Measurements from ENCODE around the gene HDHD2.
A peak's percentile ranks its signal among the peaks of the same experiment; 100 is the strongest.

Gene HDHD2

DNA sequence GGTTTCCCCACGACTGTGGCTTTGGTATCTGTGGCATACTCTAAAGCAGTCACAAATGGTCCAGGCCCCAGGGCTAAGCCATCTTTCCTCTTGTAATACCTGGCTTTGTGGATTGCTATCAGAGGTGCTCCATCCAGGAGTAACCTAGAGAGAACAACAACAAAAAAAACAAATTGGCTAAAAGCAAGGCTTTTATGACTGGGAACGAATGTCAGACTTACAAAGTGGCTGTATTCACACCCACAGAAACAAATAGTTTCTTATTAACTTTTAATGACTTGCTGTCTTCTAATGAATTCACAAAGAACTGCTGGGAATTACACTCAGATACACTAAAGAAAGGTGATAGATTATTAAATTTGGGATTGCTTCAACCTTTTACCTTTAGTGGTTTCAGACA lies 35.1 kb downstream of the HDHD2 start:
- H3K4me3 ChIP-seq (ENCODE audit: low read depth, low read length), result no peak overlapping the region
- no peak for TF ChIP-seq CTCF (conservative IDR thresholded peaks at IDR 0.05; ENCODE audit: low read depth, low read length)
- no peak for DNase-seq (ENCODE audit: low read depth)

DNA sequence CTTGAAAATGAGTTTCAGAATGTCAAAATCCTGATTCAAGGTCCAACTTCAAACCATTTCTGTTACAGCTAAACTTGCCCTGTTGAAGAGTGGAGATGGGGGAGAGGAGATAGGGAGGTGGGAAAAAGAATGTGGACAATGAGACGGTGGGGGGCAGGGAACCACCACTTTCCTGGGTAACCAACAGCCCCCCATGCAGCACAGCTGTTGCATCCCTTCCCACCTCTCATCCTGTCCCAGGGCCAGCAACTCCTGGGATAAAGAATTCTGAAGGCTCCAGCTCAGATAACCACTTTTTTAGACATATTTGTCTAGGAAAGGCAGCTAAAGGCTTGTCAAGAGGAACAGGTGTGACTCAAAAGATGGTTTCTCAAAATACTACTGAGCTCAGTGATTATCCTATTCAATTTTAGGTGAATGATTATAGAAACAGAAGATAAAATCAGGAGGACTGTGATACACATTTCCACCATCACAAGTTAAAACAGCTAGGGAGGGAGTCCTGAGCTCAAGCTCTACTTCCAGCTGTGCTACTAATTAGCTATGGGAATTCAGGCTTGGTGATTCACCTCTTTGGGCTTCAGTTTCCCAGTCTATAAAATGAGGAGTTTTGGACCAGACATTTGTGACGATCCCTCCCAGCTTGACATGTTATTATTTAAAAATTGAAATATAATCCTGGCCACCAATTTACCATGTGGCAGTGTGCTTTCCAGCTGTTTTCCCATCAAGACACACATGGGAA lies 36.3 kb downstream of the HDHD2 start:
- H3K4me3 ChIP-seq (ENCODE audit: low read depth, low read length), result no peak overlapping the region
- TF ChIP-seq CTCF (conservative IDR thresholded peaks at IDR 0.05; ENCODE audit: low read depth, low read length), result no peak
- DNase-seq (ENCODE audit: low read depth), result no peak

DNA sequence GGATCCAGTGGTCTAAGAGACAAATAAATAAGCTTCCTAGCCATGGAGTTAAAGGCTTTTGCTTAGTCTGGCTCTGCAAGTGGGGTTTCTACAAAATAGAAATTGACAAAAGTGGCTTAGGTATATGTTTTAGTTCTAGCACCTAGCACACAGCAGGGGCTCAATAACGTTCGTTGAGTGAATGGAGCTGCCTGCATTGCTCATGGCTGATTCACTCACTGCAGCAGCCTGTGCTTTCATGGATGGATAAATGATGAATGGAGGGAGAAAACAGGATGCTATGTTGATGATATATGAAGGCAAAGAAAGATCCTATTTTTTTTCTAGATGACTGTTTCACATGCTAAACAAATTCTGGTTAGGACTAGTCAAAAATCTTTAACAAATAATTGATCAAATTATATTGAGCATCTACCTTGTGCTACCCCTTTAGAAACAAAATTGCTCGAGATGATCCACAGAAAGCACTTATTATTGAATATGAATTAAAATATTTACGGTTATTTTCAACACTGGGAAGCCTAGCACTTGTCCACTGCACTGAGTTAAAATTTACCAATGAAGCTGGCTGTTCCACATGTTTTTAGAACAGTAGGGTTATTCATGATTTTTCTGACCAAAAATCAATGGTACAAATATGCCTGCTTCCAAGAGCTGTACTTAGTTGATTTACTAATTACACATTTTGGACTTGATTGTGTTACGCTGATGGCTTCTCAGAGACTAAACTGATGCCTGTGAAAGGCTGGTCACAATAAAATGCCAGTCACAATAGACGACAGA lies 39.6 kb downstream of the HDHD2 start:
- peak; percentile 10 for DNase-seq (ENCODE audit: low read depth)
- TF ChIP-seq CTCF (conservative IDR thresholded peaks at IDR 0.05; ENCODE audit: low read depth, low read length), result no peak
- H3K4me3 ChIP-seq (ENCODE audit: low read depth, low read length), result no peak overlapping the region

DNA sequence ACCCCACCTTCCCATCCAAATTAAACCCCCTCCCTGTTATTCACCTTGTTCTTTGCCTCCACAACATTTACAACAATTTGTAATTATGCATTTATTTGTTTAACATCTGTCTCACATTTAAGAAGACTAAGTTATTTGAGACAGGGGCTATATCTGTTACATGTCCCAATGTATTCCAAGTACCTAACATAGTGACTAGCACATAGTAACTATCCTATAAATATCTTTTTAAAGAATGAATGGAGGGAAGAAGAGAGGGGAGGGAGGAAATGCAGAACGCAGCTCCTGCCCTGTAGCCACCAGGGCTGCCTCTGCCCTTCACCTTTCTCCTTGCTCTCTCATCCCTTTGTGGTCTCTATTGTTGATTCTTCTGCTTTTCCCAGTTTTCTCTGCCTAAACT lies 40.6 kb downstream of the HDHD2 start:
- no peak overlapping the region for H3K4me3 ChIP-seq (ENCODE audit: low read depth, low read length)
- TF ChIP-seq CTCF (conservative IDR thresholded peaks at IDR 0.05; ENCODE audit: low read depth, low read length), result no peak
- DNase-seq (ENCODE audit: low read depth), result no peak

DNA sequence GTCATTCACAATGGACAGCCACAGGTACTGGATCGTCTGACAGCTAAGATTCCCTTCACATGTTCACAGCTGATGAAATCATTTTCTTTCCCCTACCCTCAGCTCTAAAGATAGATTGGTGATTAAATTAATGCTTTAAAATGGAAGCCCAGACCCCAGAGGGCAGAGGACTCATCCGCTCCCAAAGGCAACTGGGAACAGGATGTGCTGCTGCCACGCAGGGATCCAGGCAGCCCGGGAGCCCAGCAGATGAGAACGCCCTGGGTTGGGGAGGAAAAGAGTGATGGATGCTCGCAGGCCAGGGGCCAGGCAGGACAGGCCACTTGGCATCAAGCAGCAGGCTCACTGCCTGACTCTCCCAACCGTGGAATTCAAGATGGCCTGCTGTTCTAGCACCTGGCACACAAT lies 41.3 kb downstream of the HDHD2 start:
- no peak for TF ChIP-seq CTCF (conservative IDR thresholded peaks at IDR 0.05; ENCODE audit: low read depth, low read length)
- H3K4me3 ChIP-seq (ENCODE audit: low read depth, low read length), result no peak overlapping the region
- no peak for DNase-seq (ENCODE audit: low read depth)

GRCh38 chr18:47108373-47108772 lies 41.9 kb downstream of the HDHD2 start:
- no peak overlapping the region for H3K4me3 ChIP-seq (ENCODE audit: low read depth, low read length)
- TF ChIP-seq CTCF (conservative IDR thresholded peaks at IDR 0.05; ENCODE audit: low read depth, low read length), result no peak

More at GRCh38 chr18:47108373-47108772, 41.9 kb downstream of the HDHD2 start:
- DNase-seq (ENCODE audit: low read depth), result no peak
